ENCODE results near the gene HAND2.

The HAND2 gene

DNA sequence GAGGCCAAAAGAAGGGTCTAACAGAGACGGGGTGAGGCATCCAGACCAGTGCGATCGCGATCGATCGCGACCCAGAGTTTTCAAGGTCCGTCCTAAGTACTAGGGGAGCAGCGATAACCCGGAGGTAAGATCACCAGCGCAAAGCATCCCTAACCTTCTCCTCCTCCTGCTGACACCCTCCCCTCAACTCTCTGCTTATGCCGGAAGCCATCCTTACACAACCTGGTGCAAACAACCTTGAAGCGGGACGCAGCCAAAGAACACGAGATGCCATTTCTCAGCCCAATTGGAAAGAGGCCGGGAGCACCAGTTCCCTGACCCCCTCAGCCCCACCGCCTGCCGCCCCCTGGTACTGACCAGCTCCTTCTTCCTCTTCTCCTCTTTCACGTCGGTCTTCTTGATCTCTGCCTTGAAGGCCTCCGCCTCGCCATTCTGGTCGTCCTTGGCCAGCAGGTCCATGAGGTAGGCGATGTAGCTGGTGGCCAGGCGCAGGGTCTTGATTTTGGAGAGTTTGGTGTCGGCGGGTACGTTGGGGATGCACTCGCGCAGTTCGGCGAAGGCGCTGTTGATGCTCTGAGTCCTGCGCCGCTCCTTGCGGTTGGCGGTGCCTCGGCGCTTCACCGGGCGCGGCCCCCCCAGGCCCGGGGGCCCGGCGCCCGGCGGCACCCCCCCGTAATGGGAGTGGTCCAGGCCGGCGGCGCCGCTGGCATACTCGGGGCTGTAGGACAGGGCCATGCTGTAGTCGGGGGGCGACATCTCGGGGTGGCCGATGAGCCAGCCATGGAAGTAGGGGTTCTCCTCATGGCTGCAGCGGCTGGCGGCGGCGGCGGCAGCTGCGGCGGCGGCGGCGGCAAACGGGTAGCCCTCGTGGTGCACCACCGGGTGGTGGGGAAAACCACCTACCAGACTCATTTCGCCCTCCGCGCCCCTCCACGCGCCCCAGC, 1.4 kb downstream of the HAND2 start:
- H3K4me3 ChIP-seq (ENCODE audit: low read depth, low read length), result peak overlapping the region; percentile 99
- DNase-seq, result peak; percentile 73

DNA sequence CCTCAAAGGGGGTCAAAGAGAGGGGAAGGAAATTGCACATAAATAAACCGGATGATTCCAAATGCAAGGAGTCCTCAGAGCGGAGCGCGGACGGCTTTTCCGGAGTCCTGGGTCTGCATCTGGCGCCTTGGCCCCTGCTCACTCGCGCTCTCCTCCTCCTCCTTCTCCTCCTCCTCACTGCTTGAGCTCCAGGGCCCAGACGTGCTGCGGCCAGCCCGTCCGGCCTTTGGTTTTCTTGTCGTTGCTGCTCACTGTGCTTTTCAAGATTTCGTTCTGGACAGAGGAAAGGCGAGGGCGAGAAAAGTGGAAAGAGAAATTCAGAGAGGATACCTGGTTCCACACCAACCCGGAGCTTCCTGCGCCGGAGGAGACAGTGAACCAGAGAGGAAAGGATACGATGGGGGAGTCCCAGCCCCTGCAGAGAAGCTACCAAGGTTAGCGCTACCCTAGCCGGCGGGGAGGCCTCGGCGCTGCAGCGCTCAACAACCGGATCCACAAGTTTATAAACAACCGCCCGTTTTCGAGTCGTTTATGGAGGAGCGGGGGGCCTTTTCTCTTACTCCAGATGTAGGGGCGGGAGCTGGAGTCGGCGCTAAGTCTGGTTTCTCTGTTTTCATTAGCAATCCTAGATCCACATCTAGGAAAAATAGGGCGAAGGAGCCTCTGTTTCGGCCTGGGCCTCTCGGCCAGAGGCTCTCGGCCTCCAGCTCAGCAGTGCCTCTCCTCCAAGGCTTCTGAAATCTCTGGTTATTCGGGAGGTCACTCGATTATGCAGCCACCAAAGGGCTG, 2.7 kb downstream of the HAND2 start:
- TF ChIP-seq, protein P1, sequence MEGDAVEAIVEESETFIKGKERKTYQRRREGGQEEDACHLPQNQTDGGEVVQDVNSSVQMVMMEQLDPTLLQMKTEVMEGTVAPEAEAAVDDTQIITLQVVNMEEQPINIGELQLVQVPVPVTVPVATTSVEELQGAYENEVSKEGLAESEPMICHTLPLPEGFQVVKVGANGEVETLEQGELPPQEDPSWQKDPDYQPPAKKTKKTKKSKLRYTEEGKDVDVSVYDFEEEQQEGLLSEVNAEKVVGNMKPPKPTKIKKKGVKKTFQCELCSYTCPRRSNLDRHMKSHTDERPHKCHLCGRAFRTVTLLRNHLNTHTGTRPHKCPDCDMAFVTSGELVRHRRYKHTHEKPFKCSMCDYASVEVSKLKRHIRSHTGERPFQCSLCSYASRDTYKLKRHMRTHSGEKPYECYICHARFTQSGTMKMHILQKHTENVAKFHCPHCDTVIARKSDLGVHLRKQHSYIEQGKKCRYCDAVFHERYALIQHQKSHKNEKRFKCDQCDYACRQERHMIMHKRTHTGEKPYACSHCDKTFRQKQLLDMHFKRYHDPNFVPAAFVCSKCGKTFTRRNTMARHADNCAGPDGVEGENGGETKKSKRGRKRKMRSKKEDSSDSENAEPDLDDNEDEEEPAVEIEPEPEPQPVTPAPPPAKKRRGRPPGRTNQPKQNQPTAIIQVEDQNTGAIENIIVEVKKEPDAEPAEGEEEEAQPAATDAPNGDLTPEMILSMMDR (IDR thresholded peaks at IDR 0.05; ENCODE audit: low read depth, low read length), result no peak
- no peaks in the 10 kb centered on the region for H3K4me1 ChIP-seq
- H3K36me3 ChIP-seq, result peaks cover 89% of the 10 kb centered on the region
- DNase-seq, result peak; percentile 51
- H3K9me3 ChIP-seq, result no peaks in the 10 kb centered on the region
- H3K4me3 ChIP-seq (ENCODE audit: low read depth, low read length), result peak overlapping the region; percentile 99
- no peaks in the 10 kb centered on the region for H3K27me3 ChIP-seq

More for the DNA sequence above, 1.4 kb downstream of the HAND2 start:
- Histone ChIP-seq H3K4me1 (no peaks in the 10 kb centered on the region), H3K27me3 (no peaks in the 10 kb centered on the region), H3K9me3 (no peaks in the 10 kb centered on the region), H3K36me3 (peaks cover 94% of the 10 kb centered on the region)
- TF ChIP-seq, protein P1 (IDR thresholded peaks at IDR 0.05; ENCODE audit: low read depth, low read length), result no peak

DNA sequence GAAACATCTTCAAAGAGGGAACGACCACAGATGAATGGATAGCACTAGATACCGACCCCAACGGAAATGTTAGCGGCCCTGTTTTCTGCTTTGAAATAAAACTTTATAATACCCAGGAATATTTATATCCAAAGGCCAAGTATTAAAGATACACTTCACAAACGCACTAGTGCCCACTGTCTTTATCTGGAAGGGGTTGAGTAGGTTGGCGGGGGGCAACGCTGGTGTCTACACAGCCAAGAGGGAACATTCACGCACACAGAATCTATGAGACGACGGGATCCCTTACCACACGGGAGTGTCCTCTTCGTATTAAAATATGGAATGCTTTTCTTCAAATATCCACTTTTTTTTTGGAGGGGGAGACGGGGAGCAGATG, 3.3 kb downstream of the HAND2 start:
- H3K4me1 ChIP-seq, result no peaks in the 10 kb centered on the region
- TF ChIP-seq, protein P1 (IDR thresholded peaks at IDR 0.05; ENCODE audit: low read depth, low read length), result no peak
- H3K9me3 ChIP-seq, result no peaks in the 10 kb centered on the region
- H3K4me3 ChIP-seq (ENCODE audit: low read depth, low read length), result peak overlapping the region; percentile 99
- H3K36me3 ChIP-seq, result peaks cover 83% of the 10 kb centered on the region
- H3K27me3 ChIP-seq, result no peaks in the 10 kb centered on the region
- DNase-seq, result no peak

DNA sequence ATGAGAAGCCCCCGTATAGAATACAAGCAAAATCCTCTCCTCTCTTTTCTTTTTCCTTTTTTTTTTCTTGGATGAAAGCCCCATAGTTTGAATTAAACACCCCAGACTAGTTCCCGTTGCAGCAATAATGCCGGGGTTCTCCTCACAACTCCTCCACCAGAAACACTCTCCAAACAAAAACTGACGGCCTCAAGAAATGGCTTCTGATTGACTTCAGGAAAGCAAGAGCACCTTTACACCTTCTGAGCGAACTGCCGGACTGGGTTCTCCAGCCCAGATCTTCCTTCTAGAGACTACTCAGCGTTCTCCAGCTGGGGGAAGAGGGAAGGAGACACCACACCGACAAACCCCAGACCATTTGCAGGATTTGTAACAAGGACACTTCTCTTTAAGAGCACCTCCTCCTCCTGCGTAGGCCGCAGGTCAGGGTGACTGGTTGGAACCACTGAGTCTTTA, 4.0 kb downstream of the HAND2 start:
- no peak for DNase-seq
- H3K36me3 ChIP-seq, result peaks cover 77% of the 10 kb centered on the region
- H3K27me3 ChIP-seq, result no peaks in the 10 kb centered on the region
- TF ChIP-seq, protein P1 (IDR thresholded peaks at IDR 0.05; ENCODE audit: low read depth, low read length), result no peak
- peaks cover 4% of the 10 kb centered on the region for H3K4me1 ChIP-seq
- H3K4me3 ChIP-seq (ENCODE audit: low read depth, low read length), result peak overlapping the region; percentile 99
- no peaks in the 10 kb centered on the region for H3K9me3 ChIP-seq

DNA sequence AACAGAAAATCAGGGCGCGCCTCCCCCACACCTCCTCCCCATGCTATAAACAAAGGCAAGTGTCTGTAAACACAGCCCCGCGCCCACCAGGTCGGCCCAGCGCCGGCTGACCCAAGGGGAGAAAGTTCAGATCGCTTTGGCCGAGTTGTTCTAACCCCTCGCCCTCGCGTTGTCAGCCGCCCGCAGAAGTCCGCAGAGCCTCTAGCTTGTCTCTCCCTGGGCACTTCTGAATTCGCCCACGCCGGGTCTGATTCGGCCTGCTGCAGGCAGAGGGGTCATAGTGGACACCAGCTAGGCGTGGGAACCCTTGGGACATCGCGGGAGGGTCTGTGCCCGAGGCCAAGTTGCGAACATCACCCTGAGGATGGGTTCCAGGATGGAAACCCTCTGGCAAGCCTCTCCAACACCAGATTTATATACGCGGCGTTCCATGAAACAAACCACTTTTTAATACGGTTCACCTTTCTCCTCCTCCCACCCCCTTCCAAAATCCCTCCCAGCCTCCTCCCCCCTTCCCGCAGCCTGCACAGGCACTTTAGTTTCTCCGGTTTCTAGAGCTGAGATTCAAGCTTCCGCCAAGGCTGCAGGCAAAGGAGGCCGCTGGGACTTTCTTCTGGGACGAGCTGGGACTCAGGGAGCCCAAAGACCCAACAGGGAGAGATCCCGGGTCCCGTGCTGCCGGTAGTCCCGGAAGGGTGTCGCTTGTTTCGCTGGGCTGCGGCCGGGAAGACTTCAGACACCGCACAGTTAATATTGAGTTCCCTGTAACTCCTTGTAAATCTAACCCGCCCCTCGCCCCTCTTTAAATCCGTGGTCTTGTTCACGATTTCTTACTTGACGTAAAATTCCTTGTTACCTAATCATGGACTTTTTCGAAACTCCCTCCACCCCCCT, 4.7 kb downstream of the HAND2 start:
- H3K4me1 ChIP-seq, result peaks cover 10% of the 10 kb centered on the region
- peak; percentile 55 for DNase-seq
- H3K36me3 ChIP-seq, result peaks cover 70% of the 10 kb centered on the region
- TF ChIP-seq, protein P1 (IDR thresholded peaks at IDR 0.05; ENCODE audit: low read depth, low read length), result no peak
- H3K9me3 ChIP-seq, result no peaks in the 10 kb centered on the region
- peak overlapping the region; percentile 99 for H3K4me3 ChIP-seq (ENCODE audit: low read depth, low read length)
- no peaks in the 10 kb centered on the region for H3K27me3 ChIP-seq
